GM19240 (cell line): ENCODE results near the gene FOXI2.

Source experiments
- DNase-seq: peaks from one replicate; pipeline ENCODE4 v3.0.0; 2011; ENCODE audit warnings: low spot score; ENCODE audit not compliant: insufficient read length

FOXI2 gene

DNA sequence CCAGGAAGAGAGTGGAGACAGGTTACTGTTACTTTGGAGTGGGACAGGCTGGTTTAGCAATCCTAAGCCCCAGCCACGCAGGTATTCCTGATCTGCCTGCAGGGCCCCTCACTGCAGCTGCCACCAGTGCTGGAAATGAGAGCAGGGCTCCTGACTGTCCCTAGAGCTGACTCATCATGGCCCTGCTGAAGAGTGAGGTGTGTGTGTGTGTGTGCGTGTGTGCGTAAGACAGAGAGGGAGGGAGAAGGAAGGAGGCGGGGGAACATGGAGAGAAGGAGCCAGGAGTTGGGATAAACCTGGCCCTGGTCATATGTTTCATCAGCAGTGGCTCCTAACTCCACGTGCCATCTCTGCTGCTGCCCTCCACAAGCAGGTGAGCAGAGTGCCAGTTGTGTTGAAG, 3.6 kb downstream of the FOXI2 start:
- no peak for DNase-seq

DNA sequence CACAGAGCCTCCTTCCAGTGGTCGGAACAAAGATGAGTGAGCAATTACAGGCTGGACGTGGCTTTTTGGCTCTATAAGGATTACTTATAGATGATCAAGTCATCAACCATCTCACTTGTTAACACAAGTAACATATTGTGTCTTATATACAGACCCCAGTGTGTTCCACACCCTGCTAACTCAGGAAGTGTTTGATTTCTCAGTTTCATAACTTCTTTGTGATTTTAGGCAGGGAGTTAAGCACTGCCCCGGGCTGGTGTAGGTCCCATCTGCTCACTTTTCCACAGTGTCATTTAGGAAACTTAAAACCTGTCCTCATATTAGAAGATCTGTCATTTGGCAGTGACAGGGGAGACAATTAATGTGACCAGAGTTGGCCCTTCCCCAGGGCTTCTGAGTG, 6.2 kb downstream of the FOXI2 start:
- no peak for DNase-seq

DNA sequence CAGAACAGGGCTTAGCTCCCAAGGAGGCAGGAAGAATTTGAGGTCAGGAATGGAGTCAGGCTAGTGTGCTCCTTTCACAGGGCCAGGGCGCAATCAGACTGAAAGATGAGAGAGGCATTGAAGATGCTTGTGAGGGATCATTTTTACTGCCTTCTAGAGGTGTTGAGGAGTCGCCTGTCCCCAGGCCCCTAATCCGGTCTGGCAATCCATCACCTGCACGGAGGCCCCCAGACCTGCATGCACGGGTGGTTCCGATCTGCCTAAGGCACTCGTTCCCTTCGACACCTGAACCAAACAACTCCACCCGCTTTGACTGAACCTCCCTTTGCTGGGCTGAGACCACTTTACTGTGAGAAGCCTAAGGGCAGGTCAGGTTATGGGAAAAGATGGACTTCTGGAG, 8.0 kb downstream of the FOXI2 start:
- DNase-seq: no peak

DNA sequence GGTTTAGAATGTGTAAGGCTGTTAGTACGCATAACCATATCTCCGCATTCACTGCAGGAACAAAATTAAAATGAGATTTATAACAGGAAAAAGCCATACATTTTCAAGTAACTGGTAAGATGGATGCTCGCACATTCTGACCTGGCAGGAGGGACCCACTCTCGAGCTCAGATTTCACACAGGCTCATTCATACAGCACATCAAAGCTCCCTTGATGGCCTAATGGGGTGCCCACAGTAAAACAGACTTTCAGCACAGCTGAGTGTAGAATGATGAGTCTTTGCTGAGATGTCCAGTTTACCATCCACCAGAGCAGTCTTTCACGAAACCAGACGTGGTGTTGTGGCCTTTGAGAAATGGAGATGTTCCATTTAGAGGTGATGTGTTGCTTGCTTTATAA, 8.9 kb downstream of the FOXI2 start:
- DNase-seq: no peak

DNA sequence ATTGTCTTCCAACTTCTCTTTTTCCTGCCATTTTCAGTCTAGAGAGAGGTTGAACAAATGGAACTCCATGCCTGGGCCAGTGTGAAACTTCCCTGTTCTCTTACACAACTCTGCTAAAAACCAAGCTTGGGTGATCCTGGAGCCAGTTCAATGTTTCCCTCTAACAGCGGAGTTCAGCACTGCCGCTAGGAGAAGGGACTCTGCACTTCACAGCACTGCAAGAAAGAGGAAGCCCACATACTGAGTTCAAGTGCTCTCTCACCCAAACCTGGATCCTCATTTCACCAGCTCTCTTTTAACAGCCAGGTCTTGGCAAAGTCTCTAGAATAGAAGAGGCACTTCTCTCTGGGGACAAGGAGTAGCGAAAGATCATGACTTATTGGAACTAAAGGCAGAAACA, 18.8 kb downstream of the FOXI2 start:
- no peak for DNase-seq

DNA sequence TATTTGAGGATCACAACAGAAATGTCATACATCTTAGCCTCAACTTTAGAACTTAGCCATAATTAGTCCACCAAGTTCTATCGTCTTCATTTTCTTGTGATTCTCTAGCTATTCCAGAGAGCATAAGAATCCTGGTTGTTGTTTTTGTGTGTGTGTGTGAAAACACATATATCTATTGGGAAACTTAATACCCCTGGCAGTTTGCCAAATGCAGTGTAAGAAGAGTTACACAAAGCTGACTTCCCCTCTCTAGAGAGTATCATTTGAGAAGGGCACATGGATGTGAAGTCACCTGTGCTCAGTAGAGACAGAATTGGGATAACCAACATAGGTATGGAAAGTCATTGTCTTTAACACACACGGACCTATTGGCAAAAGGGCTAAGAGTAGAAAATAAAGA, 19.3 kb downstream of the FOXI2 start:
- DNase-seq: no peak

DNA sequence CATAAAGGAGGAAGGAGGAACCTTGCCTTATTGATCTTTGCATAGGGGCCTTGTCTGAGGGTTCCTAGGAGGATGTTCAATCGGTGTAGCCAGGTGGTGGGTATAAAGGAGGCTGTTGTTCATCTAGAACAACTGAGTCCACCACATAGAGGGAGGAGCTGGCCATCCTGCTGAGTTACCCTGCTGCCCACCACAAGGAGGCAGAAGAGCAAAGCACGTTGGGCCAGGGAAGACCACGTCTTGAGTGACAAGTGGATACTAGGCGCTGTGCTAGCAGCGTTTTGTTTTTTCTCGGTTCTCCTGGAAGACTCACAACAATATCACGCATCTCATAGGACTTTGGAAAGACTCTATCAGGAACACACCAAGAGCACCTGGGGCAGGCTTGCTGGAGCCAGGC, 20.0 kb downstream of the FOXI2 start:
- DNase-seq: no peak

DNA sequence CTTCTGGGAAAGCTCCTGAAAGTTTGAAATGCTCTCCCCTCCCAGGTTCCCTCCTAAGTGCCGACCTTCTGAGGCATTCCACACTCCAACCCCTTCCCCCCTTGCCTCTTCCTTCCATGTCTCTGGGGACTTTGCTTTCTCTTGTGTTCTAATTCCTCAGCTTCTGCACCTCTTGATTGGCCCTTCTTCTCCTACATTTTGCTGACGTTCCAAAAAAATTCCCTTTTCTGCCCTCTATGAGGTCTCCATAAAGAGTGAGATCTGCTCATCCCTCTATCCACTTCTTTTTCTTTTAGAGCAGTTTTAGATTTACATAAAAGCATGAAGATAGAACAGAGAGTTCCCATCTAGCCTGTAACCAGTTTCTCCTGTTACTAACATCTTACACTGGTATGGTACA, 22.3 kb downstream of the FOXI2 start:
- DNase-seq: no peak

DNA sequence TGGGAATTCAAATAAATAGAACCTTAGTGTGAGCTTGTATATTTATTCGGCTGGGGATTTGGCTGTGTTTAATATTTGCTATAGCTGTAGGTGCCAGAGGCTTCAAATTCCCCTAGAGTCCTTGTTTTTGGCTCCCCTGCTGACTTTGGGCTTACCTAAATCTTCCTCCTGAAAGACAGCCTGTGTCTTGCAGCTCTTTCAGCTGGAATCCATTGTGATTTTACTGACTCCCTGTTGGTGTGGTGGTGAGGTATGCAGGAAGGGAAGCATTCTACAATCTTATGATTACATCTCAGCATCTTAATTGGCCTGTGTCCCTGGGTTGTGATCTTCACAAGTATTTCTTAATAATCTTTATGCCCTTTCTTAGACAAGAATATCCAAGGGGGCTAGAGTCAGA, 25.9 kb downstream of the FOXI2 start:
- DNase-seq: no peak

DNA sequence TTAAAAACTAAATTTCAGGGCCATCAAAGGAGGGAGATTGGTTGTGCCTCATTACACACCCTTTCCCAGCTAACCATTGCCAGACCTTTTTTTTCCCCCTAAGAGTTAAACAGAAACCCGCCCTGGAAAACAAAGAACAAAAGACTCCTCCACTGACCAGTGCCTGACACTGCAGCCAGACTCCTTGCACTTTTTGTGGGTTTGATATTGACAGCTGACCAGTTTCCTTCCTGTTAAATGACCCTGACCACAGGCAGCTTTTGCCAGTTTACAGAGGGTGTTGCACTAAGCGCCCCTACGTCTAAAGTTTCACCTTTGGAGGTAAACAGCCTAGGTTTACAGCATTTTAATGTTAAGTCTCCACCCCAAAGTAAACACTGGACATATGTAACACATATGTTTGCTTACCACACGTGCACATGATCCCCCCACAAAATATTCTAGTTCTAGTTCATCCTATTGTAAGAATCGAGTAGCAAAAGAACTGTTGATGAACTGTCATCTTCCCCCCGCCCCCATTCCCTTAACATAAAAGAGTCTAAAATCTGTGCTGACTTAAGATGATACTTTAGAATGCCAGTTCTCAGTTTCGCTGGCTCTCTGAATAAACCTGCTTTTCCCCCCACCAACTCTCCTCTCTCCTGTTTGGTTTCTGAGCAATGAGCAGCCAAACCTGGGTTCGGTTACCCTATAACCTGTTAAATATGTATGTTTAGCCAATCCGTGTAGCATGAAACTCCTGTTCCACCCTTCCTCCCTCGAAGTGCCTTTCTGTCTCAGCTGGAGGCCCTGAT, 38.0 kb downstream of the FOXI2 start:
- DNase-seq: no peak

DNA sequence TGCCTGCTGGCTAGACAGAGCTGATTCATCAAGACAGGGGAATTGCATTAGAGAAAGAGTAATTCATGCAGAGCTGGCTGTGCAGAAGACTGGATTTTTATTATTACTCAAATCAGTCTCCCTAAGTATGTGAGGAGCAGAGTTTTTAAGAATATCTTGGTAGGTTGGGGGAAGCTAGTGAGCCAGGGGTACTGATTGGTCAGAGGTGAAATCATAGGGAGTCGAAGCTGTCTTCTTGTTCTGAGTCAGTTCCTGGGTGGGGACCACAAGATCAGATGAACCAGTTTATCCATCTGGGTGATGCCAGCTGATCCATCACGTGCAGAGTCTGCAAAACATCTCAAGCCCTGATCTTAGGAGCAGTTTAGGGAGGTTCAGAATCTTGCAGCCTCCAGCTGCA, 39.8 kb downstream of the FOXI2 start:
- DNase-seq: no peak

DNA sequence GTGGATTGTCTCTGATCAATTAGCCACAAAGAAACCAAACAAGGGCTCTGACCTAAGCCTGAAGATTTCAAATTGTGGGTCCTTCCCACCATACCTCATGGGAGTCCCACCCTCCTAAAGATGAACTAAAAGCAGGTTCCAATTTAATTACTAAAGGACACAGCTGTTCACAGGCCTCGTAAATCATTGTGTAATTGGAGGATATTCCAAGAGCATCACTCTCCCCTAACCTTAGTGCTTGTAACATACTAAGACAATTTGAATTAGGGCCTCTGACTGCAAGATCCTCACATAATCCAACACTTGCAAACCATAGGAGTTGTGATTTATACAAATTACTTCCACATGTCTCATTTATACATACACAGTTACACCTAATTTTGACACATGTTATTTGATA, 44.4 kb downstream of the FOXI2 start:
- DNase-seq: no peak

DNA sequence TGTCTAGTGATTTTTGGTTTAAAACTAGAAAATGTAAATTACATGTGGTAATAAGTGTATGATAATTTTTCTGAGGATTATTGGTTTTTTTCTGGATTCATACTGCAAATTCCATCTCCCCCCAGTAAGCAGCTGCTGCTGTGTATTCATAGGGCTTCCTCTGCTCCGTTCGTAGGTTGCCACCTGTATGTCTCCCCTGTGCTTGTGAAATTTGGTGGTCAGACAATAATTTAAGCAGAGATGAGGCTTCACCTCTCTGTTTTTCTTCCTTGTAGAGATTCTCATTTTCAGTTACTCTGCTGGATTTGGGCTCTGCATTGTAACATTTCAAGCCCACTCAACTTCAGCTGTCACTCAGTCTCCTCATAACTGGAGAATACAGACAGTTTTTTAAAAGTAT, 50.9 kb downstream of the FOXI2 start:
- no peak for DNase-seq

DNA sequence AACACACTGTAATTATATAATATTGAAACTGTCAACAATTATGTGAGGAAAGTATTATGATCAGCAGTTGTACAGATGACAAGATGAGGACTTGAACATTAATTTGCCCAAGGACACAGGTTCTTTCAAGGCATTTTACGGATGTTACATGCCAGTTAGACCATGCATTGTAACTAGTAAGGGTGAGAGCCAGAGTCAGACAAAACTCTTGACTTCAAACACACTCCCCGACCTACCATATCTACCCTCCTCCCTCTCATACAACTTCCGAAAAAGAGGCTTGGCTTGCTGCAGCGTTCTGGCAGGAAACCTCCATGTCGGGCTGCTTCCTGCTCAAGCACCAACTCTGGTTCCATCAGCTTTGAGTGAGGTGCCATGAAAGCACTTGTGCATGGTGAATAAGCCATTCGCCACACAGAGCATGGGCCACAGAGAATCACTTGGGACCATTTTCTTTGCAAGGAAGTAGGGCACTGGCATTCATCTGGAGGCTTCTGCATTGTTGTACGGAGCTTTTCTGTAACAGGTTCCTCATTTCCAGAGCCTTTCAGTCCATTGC, 53.2 kb downstream of the FOXI2 start:
- DNase-seq: no peak
